IMR-90 (cell line): ENCODE data around the gene CAMK2D. TPM values are rescaled to one million over a fixed set of nuclear protein-coding genes. Genes with fewer than 3 reads are reported as not detected.

Experiments
- ATAC-seq: fragments of 200-7000 bp; cut with Tn5 transposase; 2 replicates; pipeline ENCODE4 v1.9.1; 2020; ENCODE audit warnings: low read depth, mild to moderate bottlenecking, moderate library complexity
- BruUV-seq: library from RNA; stranded (reverse); fragments of 400-500 nt; replicated peaks from 2 replicates; lab custom pipeline; 2021; lab: Mats Ljungman, UMichigan
- CTCF ChIA-PET: fragments of 300-600 bp; formaldehyde crosslinking; extraction: SDS; loops from one replicate; lab custom pipeline; 2021; ENCODE audit warnings: antibody characterized with exemption; lab: Yijun Ruan, JAX
- POLR2A ChIA-PET: fragments of 300-600 bp; sonication (Branson Sonifier 250); formaldehyde crosslinking; loops from one replicate; lab custom pipeline; 2022; ENCODE audit warnings: antibody characterized with exemption; ENCODE audit not compliant: unreplicated experiment; lab: Charles Lee
- DNase-seq: peaks from one replicate; pipeline ENCODE4 v3.0.0; 2013
- H2AFZ ChIP-seq: replicated peaks from 2 replicates; pipeline ENCODE3; 2013; ENCODE audit warnings: low read length, mild to moderate bottlenecking; ENCODE audit not compliant: poor library complexity
- H2AK5ac ChIP-seq: 2 replicates; pipeline ENCODE4 v1.6.1; 2013; ENCODE audit warnings: low read depth, low read length, inconsistent platforms
- H2AK9ac ChIP-seq: replicated peaks from 2 replicates; pipeline ENCODE3; 2013; ENCODE audit warnings: mild to moderate bottlenecking, low read depth, low read length, moderate library complexity; ENCODE audit not compliant: poor library complexity
- H2BK120ac ChIP-seq: 2 replicates; pipeline ENCODE4 v1.6.1; 2013; ENCODE audit warnings: low read depth, low read length, inconsistent platforms
- H2BK15ac ChIP-seq: 3 replicates; pipeline ENCODE4 v1.6.1; 2013; ENCODE audit warnings: low read depth, low read length, inconsistent platforms
- H2BK20ac ChIP-seq: 2 replicates; pipeline ENCODE4 v1.6.1; 2013; ENCODE audit warnings: low read depth, mild to moderate bottlenecking, inconsistent platforms, low read length, moderate library complexity
- H2BK5ac ChIP-seq: 2 replicates; pipeline ENCODE4 v1.6.1; 2013; ENCODE audit warnings: mild to moderate bottlenecking, low read depth, low read length, inconsistent platforms; ENCODE audit not compliant: poor library complexity, severe bottlenecking
- H3K14ac ChIP-seq: replicated peaks from 2 replicates; pipeline ENCODE4 v1.6.1; 2013; ENCODE audit warnings: low read depth, low read length, inconsistent platforms
- H3K18ac ChIP-seq: 2 replicates; pipeline ENCODE4 v1.6.1; 2013; ENCODE audit warnings: low read depth, low read length, control low read depth
- H3K23ac ChIP-seq: 2 replicates; pipeline ENCODE4 v1.6.1; 2013; ENCODE audit warnings: low read depth, low read length, inconsistent platforms
- H3K27ac ChIP-seq: 2 replicates; pipeline ENCODE4 v1.5.1; 2013; ENCODE audit warnings: mild to moderate bottlenecking, control low read depth, low read length; ENCODE audit not compliant: insufficient read depth
- H3K27me3 ChIP-seq: 2 replicates; pipeline ENCODE4 v1.6.1; 2013; ENCODE audit warnings: low read length; ENCODE audit not compliant: control insufficient read depth, insufficient read depth
- H3K36me3 ChIP-seq: 2 replicates; pipeline ENCODE4 v1.6.1; 2013; ENCODE audit warnings: low read length, mixed read lengths; ENCODE audit not compliant: control insufficient read depth, insufficient read depth
- H3K4ac ChIP-seq: 2 replicates; pipeline ENCODE4 v1.6.1; 2013; ENCODE audit warnings: low read depth, low read length, inconsistent platforms
- H3K4me1 ChIP-seq: 2 replicates; pipeline ENCODE4 v1.6.1; 2013; ENCODE audit warnings: low read length, mixed read lengths; ENCODE audit not compliant: control insufficient read depth, insufficient read depth
- H3K4me2 ChIP-seq: 2 replicates; pipeline ENCODE4 v1.6.1; 2013; ENCODE audit warnings: low read depth, mild to moderate bottlenecking, control low read depth, low read length, moderate library complexity
- H3K4me3 ChIP-seq: 2 replicates; pipeline ENCODE4 v1.5.1; 2013; ENCODE audit warnings: low read depth, mild to moderate bottlenecking, control low read depth, low read length, moderate library complexity; ENCODE audit not compliant: insufficient read depth
- H3K56ac ChIP-seq: 2 replicates; pipeline ENCODE4 v1.6.1; 2013; ENCODE audit warnings: low read length, inconsistent platforms; ENCODE audit not compliant: insufficient read depth; ENCODE audit errors: extremely low read depth
- H3K79me1 ChIP-seq, 2 experiments: 2 replicates each; pipeline ENCODE4 v1.6.1; 2013; ENCODE audit warnings: low read length in 2 of 2, inconsistent platforms in 1 of 2, low read depth in 1 of 2
- H3K9ac ChIP-seq: 2 replicates; pipeline ENCODE4 v1.6.1; 2013; ENCODE audit warnings: low read depth, low read length, control low read depth
- H3K9me1 ChIP-seq: 2 replicates; pipeline ENCODE4 v1.6.1; 2013; ENCODE audit warnings: low read length, inconsistent platforms; ENCODE audit not compliant: insufficient read depth
- H3K9me3 ChIP-seq: 2 replicates; pipeline ENCODE4 v1.6.1; 2013; ENCODE audit warnings: low read length; ENCODE audit not compliant: control insufficient read depth, insufficient read depth
- H4K20me1 ChIP-seq: 2 replicates; pipeline ENCODE4 v1.6.1; 2013; ENCODE audit warnings: low read length, inconsistent platforms; ENCODE audit not compliant: insufficient read depth
- H4K5ac ChIP-seq: 2 replicates; pipeline ENCODE4 v1.6.1; 2013; ENCODE audit warnings: mild to moderate bottlenecking, low read depth, low read length, control low read depth
- H4K8ac ChIP-seq, 2 experiments: 2 replicates each; pipeline ENCODE4 v1.6.1; 2013; ENCODE audit warnings: low read depth in 2 of 2, low read length in 2 of 2, control low read depth in 1 of 2, inconsistent platforms in 1 of 2
- H4K91ac ChIP-seq: 2 replicates; pipeline ENCODE4 v1.6.1; 2013; ENCODE audit warnings: low read depth, low read length, inconsistent platforms; ENCODE audit not compliant: insufficient read depth
- CHD1 ChIP-seq: IDR thresholded peaks from 2 replicates; pipeline ENCODE4 v1.6.1; 2012; ENCODE audit warnings: low read depth, low read length, improper control_type of control experiment
- ELK1 ChIP-seq: fragments of 150-350 bp; IDR thresholded peaks from 2 replicates; pipeline ENCODE4 v1.6.1; 2016; ENCODE audit warnings: low read depth, mild to moderate bottlenecking, low read length, moderate library complexity, borderline replicate concordance
- FOS ChIP-seq: fragments of 150-350 bp; IDR thresholded peaks from 2 replicates; pipeline ENCODE4 v1.6.1; 2016; ENCODE audit warnings: low read depth, low read length
- MAFK ChIP-seq: IDR thresholded peaks from 2 replicates; pipeline ENCODE4 v1.6.1; 2012; ENCODE audit warnings: low read depth, low read length, improper control_type of control experiment
- MXI1 ChIP-seq: IDR thresholded peaks from 2 replicates; pipeline ENCODE4 v1.6.1; 2012; ENCODE audit warnings: low read depth, mild to moderate bottlenecking, low read length, moderate library complexity, borderline replicate concordance
- RAD21 ChIP-seq: IDR thresholded peaks from 2 replicates; pipeline ENCODE4 v1.6.1; 2012; ENCODE audit warnings: low read length, improper control_type of control experiment
- RCOR1 ChIP-seq: IDR thresholded peaks from 2 replicates; pipeline ENCODE4 v1.6.1; 2012; ENCODE audit warnings: mild to moderate bottlenecking, low read length, improper control_type of control experiment; ENCODE audit not compliant: insufficient replicate concordance
- USF2 ChIP-seq: fragments of 150-350 bp; IDR thresholded peaks from 2 replicates; pipeline ENCODE4 v1.6.1; 2017; ENCODE audit warnings: mild to moderate bottlenecking, antibody characterized with exemption, low read length, low read depth
- WGBS, 2 experiments: methylation state at CpG; one replicate each; pipeline versions ENCODE4 v1.1.5 to v1.1.7; 2013; ENCODE audit warnings: missing lambda C conversion rate in 2 of 2; ENCODE audit not compliant: insufficient read length in 1 of 2; ENCODE audit errors: extremely low coverage in 2 of 2; 5-methylcytosine and 5-hydroxymethylcytosine counted together
- dilution Hi-C: fragments of 300-500 bp; cut with HindIII; formaldehyde crosslinking; loops from one replicate; pipeline ENCODE4 v1.14.3; 2018; ENCODE audit warnings: low sequenced_read_pairs; ENCODE audit not compliant: unreplicated experiment
- in situ Hi-C: fragments of 300-500 bp; cut with MboI; formaldehyde crosslinking; loops from 3 replicates; pipeline ENCODE4 v1.14.3; 2019; ENCODE audit warnings: low sequenced_read_pairs, inconsistent platforms, mixed read lengths
- intact Hi-C: fragments of 100-400 bp; cut with micrococcal nuclease; formaldehyde crosslinking; loops from 2 replicates; pipeline ENCODE4 v1.10.0; 2022
- polyA plus RNA-seq, 3 experiments: library from polyadenylated mRNA; depleted of rRNA; stranded (reverse); fragments of >200 nt; gene quantifications; 2 replicates each; pipeline ENCODE4 v1.2.3, GENCODE V29; 2012; ENCODE audit warnings: low replicate concordance in 1 of 3
- total RNA-seq: library from RNA; depleted of rRNA; stranded (reverse); fragments of >200 nt; gene quantifications from 2 replicates; pipeline ENCODE4 v1.2.3, GENCODE V29; 2012

Gene CAMK2D
- total and polyA plus RNA-seq, 2 of the 4 experiments (the other 2 are of a cell fraction) = 44.6 to 156 TPM

GRCh38 chr4:113469023-113469390 lies 292.5 kb downstream of the CAMK2D start:
- TF ChIP-seq MAFK (no peak), ELK1 (no peak), MXI1 (no peak), RCOR1 (no peak), USF2 (no peak), CHD1 (no peak), RAD21 (no peak), FOS (no peak)
- Histone ChIP-seq H3K36me3 (peaks cover 4% of the 10 kb centered on the region), H3K4me2 (peak overlapping the region; percentile 62; the same call in 1 of the 2 replicates), H3K4me3 (no peak overlapping the region), H2BK5ac (peak overlapping the region; percentile 58), H4K20me1 (no peaks in the 10 kb centered on the region), H2BK20ac (peak overlapping the region; percentile 97), H3K27ac (peak overlapping the region; percentile 74; the same call in 1 of the 2 replicates), H3K4me1 (peaks cover 5% of the 10 kb centered on the region; the same call in 1 of the 2 replicates), H3K18ac (peak overlapping the region; percentile 39), H3K23ac (peak overlapping the region; percentile 75; the same call in 1 of the 2 replicates), H4K5ac (no peak overlapping the region; the same call in 1 of the 2 replicates), H3K56ac (no peak overlapping the region; the same call in 1 of the 2 replicates), H3K4ac (peak overlapping the region; percentile 80; the same call in 1 of the 2 replicates), H3K9me1 (no peaks in the 10 kb centered on the region; the same call in 1 of the 2 replicates), H3K14ac (peak overlapping the region; percentile 47), H3K9me3 (no peaks in the 10 kb centered on the region), H2AK9ac (no peak overlapping the region), H3K27me3 (no peaks in the 10 kb centered on the region), H2BK120ac (peak overlapping the region; percentile 80), H2AFZ (no peak overlapping the region), H3K79me1 (peaks cover 5 to 26% of the 10 kb centered on the region in 2 experiments; a peak in 3 of 4 replicates), H4K91ac (0 out of 2 replicates have a peak overlapping the region, but pooled peaks have one; percentile 50), H2AK5ac (peak overlapping the region; percentile 22; the same call in 1 of the 2 replicates), H2BK15ac (no peak overlapping the region; the same call in 1 of the 3 replicates), H3K9ac (no peak overlapping the region), H4K8ac (peak overlapping the region; percentile 6 to 78; a peak in 1 of 4 replicates)
- ATAC-seq = no peak
- peak; percentile 43 for DNase-seq
- POLR2A ChIA-PET = interaction anchor here (0.5 to 0.6 kb wide), 2 partner anchors 28 to 1958 kb away, joined by 5 to 6 read pairs; no protein-coding TSS in a partner anchor
- CTCF ChIA-PET = interaction anchor here (1.1 kb wide), 1 partner anchor 14 kb away, joined by 3 read pairs; no protein-coding TSS in a partner anchor
- BruUV-seq = no TSS peak
- dilution Hi-C loops = no loop called here
- intact Hi-C loops = loop anchor here (2.0 kb wide), 1 partner anchor 72 kb away; no protein-coding TSS in a partner anchor
- no CpG with 5 or more reads among the region's 1 CpG for whole genome bisulfite sequencing, 2 experiments
- in situ Hi-C loops = no loop called here
